ENCODE measurements around the gene ELK1.

- no peak; the same call in none of the 2 replicates for TF ChIP-seq POLR2AphosphoS5 (IDR thresholded peaks at IDR 0.05; ENCODE audit: borderline replicate concordance, low read depth, low read length)
- no peak for TF ChIP-seq EZH2 (IDR thresholded peaks at IDR 0.05)
Observed at GRCh38 chrX:47650164-47651042, at the start of gene ELK1.

Data from SK-N-MC (cell line).